B cell (primary cell): ENCODE data around the gene ACOXL.

ENCODE experiments used
- CTCF ChIP-seq: fragments of 200-600 bp; IDR thresholded peaks from one replicate; pipeline ENCODE4 v1.8.0; 2022; ENCODE audit warnings: antibody characterized with exemption, mild to moderate bottlenecking
- EZH2 ChIP-seq: IDR thresholded peaks from 2 replicates; pipeline ENCODE4 v1.6.1; 2012; ENCODE audit warnings: borderline replicate concordance, low read depth, mild to moderate bottlenecking, moderate library complexity, low read length; ENCODE audit not compliant: insufficient read depth, poor library complexity, severe bottlenecking

- no peak for TF ChIP-seq EZH2
- TF ChIP-seq CTCF = no peak
These were observed 111.7 kb downstream of the ACOXL start for GRCh38 chr2:110843959-110844510.
